Body of pancreas (tissue), 4 donors: Measurements from ENCODE around the gene DCT. TPM values are rescaled to one million over a fixed set of nuclear protein-coding genes. Genes with fewer than 3 reads are reported as not detected.

Experiments
- ATAC-seq: fragments of 150-250 bp; one replicate; pipeline ENCODE4 v1.9.1; 2016
- DNase-seq, 4 donors: peaks; one replicate each; pipeline ENCODE4 v3.0.0-alpha.2; 2019
- H3K27ac ChIP-seq, 4 donors: fragments of 200-600 bp; sonication (generic); 1 replicate in 3 of 4; 2 replicates in 1 of 4; pipeline versions ENCODE4 v1.5.1 to v1.6.1; 2016 to 2019; ENCODE audit warnings: mild to moderate bottlenecking in 1 of 4, mixed read lengths in 1 of 4, moderate library complexity in 1 of 4
- H3K27me3 ChIP-seq, 2 donors: fragments of 200-600 bp; sonication (generic); one replicate each; pipeline ENCODE4 v1.6.0; 2016; ENCODE audit warnings: mild to moderate bottlenecking in 1 of 2
- H3K36me3 ChIP-seq, 2 donors: fragments of 200-600 bp; sonication (generic); replicated peaks in 1 of 2; 2 replicates each; pipeline ENCODE4 v1.5.1; 2016; ENCODE audit warnings: low read depth in 2 of 2; ENCODE audit not compliant: insufficient read depth in 1 of 2
- H3K4me1 ChIP-seq: fragments of 200-600 bp; sonication (generic); one replicate; pipeline ENCODE4 v1.6.0; 2016
- H3K4me3 ChIP-seq, 2 donors: fragments of 200-600 bp; sonication (generic); 1 replicate in 1 of 2; 2 replicates in 1 of 2; pipeline ENCODE4 v1.5.1; 2016 to 2019
- H3K9me3 ChIP-seq, 3 donors: fragments of 200-600 bp; sonication (generic); 1 replicate in 2 of 3; 2 replicates in 1 of 3; pipeline ENCODE4 v1.5.1; 2016
- CTCF ChIP-seq, 7 experiments: fragments of 450-650 bp in 4 of 7; fragments of 200-600 bp in 3 of 7; sonication (generic) in 3 of 7; IDR thresholded peaks; one replicate each; pipeline ENCODE4 v1.5.1; 2016 to 2019; ENCODE audit warnings: antibody characterized with exemption in 7 of 7
- POLR2A ChIP-seq, 3 donors: fragments of 450-650 bp; IDR thresholded peaks; one replicate each; pipeline ENCODE4 v1.6.1; 2016; ENCODE audit warnings: antibody characterized with exemption in 3 of 3, mild to moderate bottlenecking in 2 of 3
- WGBS, 2 donors: methylation state at CpG; one replicate each; pipeline ENCODE4 v1.1.5; 2017; 5-methylcytosine and 5-hydroxymethylcytosine counted together
- intact Hi-C: fragments of 100-400 bp; cut with DNase I; formaldehyde crosslinking; loops from one replicate; pipeline ENCODE4 v1.15.1; 2023
- total RNA-seq, 2 donors: library from RNA; depleted of rRNA; stranded (reverse); fragments of >200 nt; gene quantifications; one replicate each; pipeline ENCODE4 v1.1.0, GENCODE V29; 2016

The DCT gene
- total RNA-seq, 2 donors from 2014 or later = 0.33 to 0.78 TPM

GRCh38 chr13:94480672-94481145, 1.2 kb upstream of the DCT start:
- intact Hi-C loops = no loop called here
- H3K4me1 ChIP-seq = no peaks in the 10 kb centered on the region
- H3K27ac ChIP-seq = no peak overlapping the region
- 62 to 78% methylated on average over 3 of the region's 3 CpGs for WGBS, 2 donors
- H3K4me3 ChIP-seq = no peak overlapping the region
- H3K9me3 ChIP-seq = no peaks in the 10 kb centered on the region
- DNase-seq (no peak), ATAC-seq (no peak)
- no peak for TF ChIP-seq POLR2A (IDR thresholded peaks at IDR 0.05)
- TF ChIP-seq CTCF (IDR thresholded peaks at IDR 0.05) = no peak
- no peaks in the 10 kb centered on the region for H3K27me3 ChIP-seq
- no peaks in the 10 kb centered on the region for H3K36me3 ChIP-seq

- Histone ChIP-seq H3K27ac (no peak overlapping the region), H3K27me3 (no peaks in the 10 kb centered on the region), H3K4me1 (no peaks in the 10 kb centered on the region), H3K9me3 (no peaks in the 10 kb centered on the region), H3K4me3 (no peak overlapping the region), H3K36me3 (no peaks in the 10 kb centered on the region)
- no peak for DNase-seq
- ATAC-seq = no peak
- WGBS, 2 donors = 76 to 79% methylated on average over 11 of the region's 11 CpGs
- intact Hi-C loops = no loop called here
- TF ChIP-seq POLR2A (IDR thresholded peaks at IDR 0.05) (no peak), CTCF (IDR thresholded peaks at IDR 0.05) (no peak)
Observed at GRCh38 chr13:94478913-94479312, 569 bp downstream of the DCT start.

GRCh38 chr13:94470126-94470525, 9.4 kb downstream of the DCT start:
- intact Hi-C loops = no loop called here
- H3K36me3 ChIP-seq = no peaks in the 10 kb centered on the region
- DNase-seq = no peak
- no peak for ATAC-seq
- no peaks in the 10 kb centered on the region for H3K27me3 ChIP-seq
- WGBS, 2 donors = 66 to 82% methylated on average over 2 of the region's 2 CpGs
- H3K4me3 ChIP-seq = no peak overlapping the region
- H3K4me1 ChIP-seq = no peaks in the 10 kb centered on the region
- TF ChIP-seq POLR2A (IDR thresholded peaks at IDR 0.05) (no peak), CTCF (IDR thresholded peaks at IDR 0.05) (no peak)
- H3K9me3 ChIP-seq = no peaks in the 10 kb centered on the region
- no peak overlapping the region for H3K27ac ChIP-seq

- Histone ChIP-seq H3K27me3 (no peaks in the 10 kb centered on the region), H3K36me3 (no peaks in the 10 kb centered on the region), H3K4me1 (no peaks in the 10 kb centered on the region), H3K27ac (no peak overlapping the region), H3K9me3 (no peaks in the 10 kb centered on the region), H3K4me3 (no peak overlapping the region)
- intact Hi-C loops = no loop called here
- no peak for ATAC-seq
- 60 to 91% methylated on average over 1 of the region's 1 CpG for WGBS, 2 donors
- DNase-seq = no peak
- TF ChIP-seq POLR2A (IDR thresholded peaks at IDR 0.05) = no peak
- TF ChIP-seq CTCF (IDR thresholded peaks at IDR 0.05) = no peak
Observed at GRCh38 chr13:94464771-94465170, 14.7 kb downstream of the DCT start.

- no peak overlapping the region for H3K27ac ChIP-seq
- ATAC-seq (no peak), DNase-seq (no peak)
- TF ChIP-seq POLR2A (IDR thresholded peaks at IDR 0.05) (no peak), CTCF (IDR thresholded peaks at IDR 0.05) (no peak)
- WGBS, 2 donors = 76 to 84% methylated on average over 6 of the region's 6 CpGs
- H3K27me3 ChIP-seq = no peaks in the 10 kb centered on the region
- H3K36me3 ChIP-seq = no peaks in the 10 kb centered on the region
- H3K4me3 ChIP-seq = no peak overlapping the region
- intact Hi-C loops = no loop called here
- H3K9me3 ChIP-seq = no peaks in the 10 kb centered on the region
- H3K4me1 ChIP-seq = no peaks in the 10 kb centered on the region
Observed at GRCh38 chr13:94462670-94463069, 16.8 kb downstream of the DCT start.
